GF-D8 (cell line): ENCODE data around the gene EEF1G.
"Not testable (repeated sequence)": the region's sequence is repeated elsewhere in the genome, so short reads cannot be mapped to it uniquely, and the experiment has no call there.

Source experiments
- DNase-seq: peaks from one replicate; lab custom pipeline; 2025; lab: John Stamatoyannopoulos, UW

EEF1G gene

DNA sequence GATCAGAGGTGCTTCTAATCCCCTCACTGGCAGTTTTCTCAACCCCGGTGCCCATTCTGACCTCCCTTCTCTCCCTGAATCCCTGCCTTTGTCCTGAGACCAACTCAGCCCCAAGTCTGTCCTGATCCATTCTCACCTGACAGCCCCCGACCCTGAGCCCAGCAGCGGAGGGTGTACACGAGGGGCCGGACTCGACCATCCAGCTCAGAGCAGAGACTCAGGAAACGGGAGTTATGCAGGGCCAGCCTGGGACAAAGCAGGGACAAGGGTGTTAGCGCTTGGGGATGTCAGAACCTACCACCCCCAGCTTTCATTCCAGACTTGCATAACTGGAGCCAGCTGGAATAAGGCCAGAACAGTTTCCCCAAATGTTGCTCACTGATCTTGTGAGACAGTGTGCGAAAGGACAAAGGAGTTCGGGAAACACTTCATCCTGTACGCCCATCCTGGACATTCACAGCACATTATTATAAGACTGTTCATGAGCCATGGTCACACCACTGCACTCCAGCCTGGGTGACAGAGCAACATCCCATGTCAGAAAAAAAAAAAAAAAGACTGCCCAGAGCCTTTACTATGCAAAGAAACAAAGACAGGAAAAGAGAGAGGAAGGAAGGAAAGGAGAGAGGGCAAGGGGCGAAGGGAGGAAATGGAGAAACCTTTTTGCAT is 3.5 kb upstream of the EEF1G start:
- DNase-seq = no peak

DNA sequence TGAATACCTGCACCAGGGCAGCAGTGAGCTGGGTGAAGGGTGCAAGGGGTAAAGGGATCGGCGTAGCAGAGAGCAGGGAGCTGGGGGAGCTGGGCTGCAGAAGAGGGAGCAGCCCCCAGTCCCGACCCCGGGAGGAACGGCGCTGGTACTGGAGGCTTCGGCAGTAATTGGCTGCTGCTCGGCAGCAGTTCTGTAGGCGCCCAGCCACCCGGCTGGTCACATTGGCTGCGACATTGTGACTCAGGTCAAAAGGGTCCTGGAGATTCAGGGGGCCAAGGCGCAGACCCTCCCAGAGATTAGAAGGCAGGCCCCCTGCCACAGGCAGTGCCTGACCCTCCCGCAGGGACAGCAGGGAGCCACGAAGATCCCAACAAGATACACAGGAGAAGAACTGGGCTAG is 2.1 kb upstream of the EEF1G start:
- DNase-seq = no peak

GRCh38 chr11:62575156-62575555 is 1.5 kb upstream of the EEF1G start:
- no peak for DNase-seq

- DNase-seq = no peak
These were observed 826 bp upstream of the EEF1G start for GRCh38 chr11:62574363-62575071.

- DNase-seq = no peak
These were observed 592 bp downstream of the EEF1G start for GRCh38 chr11:62573006-62573591.

DNA sequence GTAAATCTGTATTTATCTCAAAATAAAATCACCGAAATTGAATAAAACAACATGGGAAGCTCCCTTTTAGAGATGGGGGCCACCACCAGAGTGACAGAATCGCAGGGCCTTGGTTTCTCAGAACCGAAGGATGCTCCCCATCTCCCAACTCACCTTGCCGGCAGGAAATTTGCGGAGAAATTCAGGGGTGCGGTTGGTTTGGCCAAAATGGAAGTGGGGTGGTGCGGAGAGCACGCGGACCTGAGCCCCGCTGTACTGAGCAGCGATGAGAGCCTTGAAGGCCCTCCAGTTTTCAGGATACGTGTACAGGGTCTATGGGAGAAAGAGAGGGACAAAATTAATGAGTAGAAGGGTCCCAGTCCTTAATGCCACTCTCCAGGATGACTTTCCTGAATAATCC is 1.3 kb downstream of the EEF1G start:
- no peak for DNase-seq

- not testable (repeated sequence) for DNase-seq
These were observed 2.2 kb downstream of the EEF1G start for GRCh38 chr11:62571493-62571892.

DNA sequence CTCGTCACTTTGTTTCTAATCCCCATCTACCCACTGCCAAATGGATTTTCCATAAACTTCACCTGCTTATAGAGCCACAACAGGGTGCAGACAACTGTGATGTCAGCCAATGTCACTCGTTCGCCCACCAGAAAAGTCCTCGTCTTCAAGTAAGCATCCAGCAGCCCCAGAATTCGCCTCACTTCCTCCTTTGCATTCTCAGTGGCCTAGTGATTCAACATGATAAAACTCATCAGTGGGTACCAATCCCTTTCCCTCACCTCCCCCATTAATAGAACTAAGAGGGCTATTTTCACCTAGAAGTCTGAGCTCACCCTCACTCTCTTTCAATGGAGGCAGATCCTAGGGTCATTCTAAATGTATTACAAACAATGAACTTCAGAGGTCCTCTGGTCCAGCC is 2.8 kb downstream of the EEF1G start:
- DNase-seq = not testable (repeated sequence)

DNA sequence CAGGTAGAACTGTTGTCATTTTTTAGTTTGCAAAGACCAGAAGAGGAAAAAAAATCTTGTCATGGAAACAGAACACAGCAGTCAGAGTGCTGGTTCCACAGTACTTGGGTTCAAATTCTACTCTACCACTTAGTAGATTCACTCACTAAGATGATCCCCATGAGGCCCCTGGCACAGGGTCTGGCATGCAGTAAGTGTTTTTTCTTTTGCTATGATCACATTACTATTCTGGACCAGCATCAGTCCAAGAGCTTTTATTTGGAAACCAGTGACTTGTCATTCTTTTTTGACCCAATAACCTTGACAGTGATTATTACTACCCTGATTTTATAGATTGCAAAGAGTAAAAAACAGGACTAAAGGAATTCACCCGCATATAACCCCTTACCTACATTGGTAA is 4.1 kb downstream of the EEF1G start:
- DNase-seq = no peak

- DNase-seq = no peak
These were observed 6.6 kb downstream of the EEF1G start for GRCh38 chr11:62567018-62567633.

GRCh38 chr11:62566247-62566646 is 7.4 kb downstream of the EEF1G start:
- no peak for DNase-seq

DNA sequence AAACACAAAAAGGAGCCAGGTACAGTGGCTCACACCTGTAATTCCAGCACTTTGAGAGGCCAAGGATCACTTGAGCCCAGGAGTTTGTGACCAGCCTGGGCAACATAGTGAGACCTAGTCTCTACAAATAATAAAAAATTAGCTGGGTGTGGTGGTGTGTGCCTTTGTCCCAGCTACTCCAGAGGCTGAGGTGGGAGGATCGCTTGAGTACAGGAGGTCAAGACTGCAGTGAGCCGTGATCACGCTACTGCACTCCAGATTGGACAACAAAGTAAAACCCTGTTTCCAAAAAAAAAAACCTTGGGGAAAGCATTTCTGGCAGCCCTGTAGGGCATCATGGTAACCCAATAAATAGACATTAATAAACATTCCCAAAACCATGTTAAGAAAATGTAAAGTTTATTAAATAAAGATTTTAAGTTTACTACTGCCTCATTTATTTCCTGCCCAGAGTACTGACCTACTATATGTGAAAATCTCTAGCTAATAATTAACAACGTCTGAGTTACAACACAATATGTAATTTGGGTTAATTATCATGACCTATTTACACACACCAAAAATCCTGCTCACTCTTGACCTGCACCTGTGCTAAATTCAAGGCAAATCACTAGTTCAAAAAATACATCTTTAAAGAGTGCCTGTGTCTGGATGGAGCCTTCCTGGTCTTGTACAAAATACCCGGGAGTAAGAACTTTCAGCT is 8.4 kb downstream of the EEF1G start:
- no peak for DNase-seq

- DNase-seq = not testable (repeated sequence)
These were observed 11.9 kb downstream of the EEF1G start for GRCh38 chr11:62561677-62562230.

GRCh38 chr11:62560566-62561103 is 13.1 kb downstream of the EEF1G start:
- DNase-seq = peak; percentile 62

DNA sequence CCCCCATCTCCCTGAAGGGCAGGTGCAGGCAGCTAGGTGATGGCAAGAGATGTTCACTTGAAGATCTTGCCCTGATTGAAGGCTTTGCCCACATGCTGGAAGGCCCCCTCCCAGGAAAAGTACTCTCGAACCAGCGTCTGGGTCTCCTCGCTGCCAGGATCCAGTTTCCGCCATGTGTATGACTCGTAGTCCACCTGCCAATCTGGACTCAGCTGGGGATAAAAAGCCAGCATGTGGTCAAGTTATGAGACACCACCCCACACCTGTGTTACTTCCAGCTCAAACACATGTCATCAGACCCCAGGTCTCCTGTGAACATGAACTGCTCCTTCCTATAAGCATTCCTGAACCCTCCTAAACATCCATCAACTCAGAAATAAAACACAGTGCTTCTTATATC is 14.1 kb downstream of the EEF1G start:
- DNase-seq = not testable (repeated sequence)

DNA sequence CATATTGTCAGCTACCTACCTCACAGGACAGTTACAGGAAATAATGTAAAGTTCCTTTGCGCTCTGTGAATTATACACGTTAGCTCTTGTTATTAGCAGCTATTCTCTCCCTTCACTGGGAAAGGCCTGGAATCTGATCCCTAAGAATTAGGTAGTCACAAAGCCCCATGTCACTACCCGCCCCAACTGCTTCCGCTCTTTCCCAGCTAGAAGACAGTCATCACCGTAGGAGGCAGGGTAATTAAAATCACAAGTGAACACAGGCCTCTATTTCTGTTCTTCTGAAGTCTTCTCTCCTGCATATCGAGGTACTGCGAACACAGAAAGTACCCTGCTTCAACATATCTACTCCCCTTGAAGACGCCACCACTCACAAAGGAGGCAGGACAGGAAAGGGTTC is 14.5 kb downstream of the EEF1G start:
- DNase-seq = no peak

DNA sequence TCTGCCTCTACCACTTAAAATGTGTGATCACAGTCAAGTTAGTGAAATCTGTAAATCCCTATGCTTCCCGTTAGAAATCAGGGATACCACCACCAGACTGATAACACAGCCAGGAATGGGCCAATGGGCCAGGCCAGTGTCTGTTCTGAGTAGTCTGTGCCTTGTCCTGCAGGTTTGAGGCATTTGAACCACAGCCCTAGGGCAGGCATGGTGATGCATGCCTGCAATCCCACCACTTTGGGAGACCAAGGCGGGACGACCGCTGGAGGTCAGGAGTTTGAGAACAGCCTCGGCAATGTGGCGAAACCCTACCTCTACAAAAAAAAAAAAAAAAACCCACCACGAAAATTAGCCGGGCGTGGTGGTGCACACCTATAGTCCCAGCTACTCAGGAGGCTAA is 15.0 kb downstream of the EEF1G start:
- no peak for DNase-seq

GRCh38 chr11:62556875-62557631 is 16.6 kb downstream of the EEF1G start:
- peak; percentile 71 for DNase-seq

DNA sequence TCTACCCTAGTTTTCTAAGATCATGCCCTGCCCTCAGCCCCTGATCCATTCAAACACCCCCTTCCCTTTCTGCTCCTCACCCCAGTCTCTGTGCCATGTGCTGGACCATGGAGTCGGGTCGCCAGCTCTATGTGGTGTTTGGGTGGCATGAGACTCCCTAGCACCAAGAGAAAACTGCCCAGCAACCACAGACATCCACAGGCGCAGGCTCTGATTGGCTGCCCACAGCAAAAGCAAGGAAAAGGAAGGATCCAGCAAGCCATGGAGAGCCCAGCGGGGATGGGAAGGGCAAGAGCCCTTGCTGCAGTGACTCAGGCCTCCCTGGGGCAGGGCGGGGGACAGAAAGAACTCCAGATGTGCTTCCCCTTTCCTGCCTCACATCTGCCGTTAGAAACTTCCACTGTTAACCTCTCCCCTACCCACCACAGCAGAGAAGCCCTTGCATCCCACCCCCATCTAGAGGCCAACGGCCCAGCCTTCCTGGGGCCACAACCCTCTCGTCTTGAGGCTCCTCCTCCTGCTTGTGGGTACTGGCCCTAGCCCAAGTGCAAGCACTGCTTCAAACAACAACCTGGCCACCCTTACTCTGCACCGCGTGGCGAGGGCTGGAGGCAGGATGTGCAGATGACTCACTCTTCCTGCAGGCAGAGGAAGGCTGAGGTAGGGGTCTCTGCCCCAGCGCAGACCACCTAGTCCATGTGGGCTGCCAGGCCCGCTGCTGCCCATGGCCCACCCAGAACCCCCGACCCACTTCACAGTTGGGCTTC is 17.4 kb downstream of the EEF1G start:
- DNase-seq = peak; percentile 98

- DNase-seq = peak; percentile 92
These were observed 18.1 kb downstream of the EEF1G start for GRCh38 chr11:62555464-62556107.
